Stimulated activated CD4-positive, alpha-beta T cell treated with anti-CD3 and anti-CD28 coated beads, Interleukin-2, amount 100 ng/mL, for 48 hours (primary cell): Measurements from ENCODE around the gene VHLL.
"Not testable (repeated sequence)": the region's sequence is repeated elsewhere in the genome, so short reads cannot be mapped to it uniquely, and the experiment has no call there.

Source experiments
- DNase-seq, 2 donors: peaks; one replicate each; pipeline ENCODE4 v3.0.0-alpha.2; 2020

VHLL gene

DNA sequence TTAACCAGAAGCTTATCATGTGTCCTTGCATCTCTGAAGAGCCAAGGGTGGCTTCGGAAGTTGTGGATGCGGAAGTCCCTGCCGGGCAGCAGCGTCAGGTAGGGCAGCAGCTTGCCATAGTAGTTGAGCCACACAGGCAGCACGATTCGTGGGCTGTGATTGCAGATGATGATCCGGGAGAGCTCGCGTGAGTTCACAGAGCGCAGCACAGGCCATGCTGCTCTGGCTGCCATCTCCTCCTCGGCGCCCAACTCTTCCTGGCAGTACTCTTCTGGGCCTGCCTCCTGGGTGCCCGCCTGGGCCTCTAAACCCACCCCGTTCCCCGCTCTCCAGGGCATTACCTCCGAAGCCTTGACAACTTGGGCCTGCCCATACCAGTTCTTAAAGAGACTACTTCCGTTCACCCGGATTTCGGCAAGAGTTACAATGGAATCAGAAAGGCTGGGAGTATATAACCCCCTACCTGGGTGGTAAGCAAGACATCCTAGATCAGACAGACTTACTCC is at the start of gene VHLL:
Gene VHLL (minus strand): TSS at position 456 of the 506 bp plus-strand sequence. CDS start 118 bp downstream, at position 338.
- DNase-seq = no peak

- no peak for DNase-seq
Measured at GRCh38 chr1:156347331-156347730, 48.2 kb upstream of the VHLL start.

GRCh38 chr1:156346636-156347035 is 47.5 kb upstream of the VHLL start:
- no peak for DNase-seq

GRCh38 chr1:156346035-156346434 is 46.9 kb upstream of the VHLL start:
- DNase-seq = not testable (repeated sequence)

- no peak for DNase-seq
Measured at GRCh38 chr1:156344409-156344808, 45.3 kb upstream of the VHLL start.

- DNase-seq = no peak
Measured at GRCh38 chr1:156342166-156342955, 43.3 kb upstream of the VHLL start.

DNA sequence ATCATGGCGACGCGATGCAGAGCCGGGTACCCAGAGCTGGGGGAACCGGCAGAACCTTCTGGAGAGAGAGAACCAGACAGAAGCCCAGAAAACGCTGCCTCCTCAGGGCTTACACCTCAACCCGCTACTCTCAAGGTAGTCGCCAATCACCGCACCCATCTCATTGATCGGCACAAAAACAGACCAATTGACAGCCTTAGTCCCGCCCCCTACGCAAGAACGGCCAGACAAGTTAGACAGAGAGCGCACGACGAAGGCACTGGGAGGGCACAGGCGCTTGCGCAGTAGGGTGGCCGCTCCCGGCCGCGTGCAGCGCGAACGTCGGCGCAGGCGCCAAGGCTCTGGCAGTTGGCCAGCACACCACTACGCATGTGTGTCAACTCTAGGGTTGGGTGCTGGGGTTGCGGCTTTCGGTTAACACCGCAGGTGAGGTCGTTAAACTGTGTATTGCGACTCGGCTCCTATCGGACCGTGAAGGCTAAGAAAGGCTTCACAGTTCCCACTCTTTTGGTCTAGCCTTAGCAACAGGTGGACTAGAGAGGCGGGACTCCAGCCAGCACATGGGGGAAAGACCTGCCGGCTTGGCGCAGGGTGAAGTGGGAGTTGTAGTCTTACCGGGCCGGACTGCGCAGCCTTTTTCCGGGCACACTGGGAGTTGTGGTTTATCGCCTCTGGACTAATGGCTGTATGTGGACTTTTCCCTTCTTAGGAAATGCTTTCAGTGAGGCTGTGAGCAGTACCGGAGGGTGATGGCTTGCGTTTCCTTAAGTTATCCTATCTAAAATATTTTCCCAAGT is 39.3 kb upstream of the VHLL start, which contains the start of the genes CCT3 and TSACC:
Gene CCT3 (minus strand): TSS at position 113 of the 797 bp plus-strand sequence. CDS start 108 bp downstream, at position 5.
Gene TSACC (plus strand): TSS at position 347 of the 797 bp plus-strand sequence. CDS start 1,232 bp downstream, outside the sequence.
- DNase-seq = peak; percentile 99 to 100

- no peak for DNase-seq
Measured at GRCh38 chr1:156337888-156338179, 38.7 kb upstream of the VHLL start.

DNA sequence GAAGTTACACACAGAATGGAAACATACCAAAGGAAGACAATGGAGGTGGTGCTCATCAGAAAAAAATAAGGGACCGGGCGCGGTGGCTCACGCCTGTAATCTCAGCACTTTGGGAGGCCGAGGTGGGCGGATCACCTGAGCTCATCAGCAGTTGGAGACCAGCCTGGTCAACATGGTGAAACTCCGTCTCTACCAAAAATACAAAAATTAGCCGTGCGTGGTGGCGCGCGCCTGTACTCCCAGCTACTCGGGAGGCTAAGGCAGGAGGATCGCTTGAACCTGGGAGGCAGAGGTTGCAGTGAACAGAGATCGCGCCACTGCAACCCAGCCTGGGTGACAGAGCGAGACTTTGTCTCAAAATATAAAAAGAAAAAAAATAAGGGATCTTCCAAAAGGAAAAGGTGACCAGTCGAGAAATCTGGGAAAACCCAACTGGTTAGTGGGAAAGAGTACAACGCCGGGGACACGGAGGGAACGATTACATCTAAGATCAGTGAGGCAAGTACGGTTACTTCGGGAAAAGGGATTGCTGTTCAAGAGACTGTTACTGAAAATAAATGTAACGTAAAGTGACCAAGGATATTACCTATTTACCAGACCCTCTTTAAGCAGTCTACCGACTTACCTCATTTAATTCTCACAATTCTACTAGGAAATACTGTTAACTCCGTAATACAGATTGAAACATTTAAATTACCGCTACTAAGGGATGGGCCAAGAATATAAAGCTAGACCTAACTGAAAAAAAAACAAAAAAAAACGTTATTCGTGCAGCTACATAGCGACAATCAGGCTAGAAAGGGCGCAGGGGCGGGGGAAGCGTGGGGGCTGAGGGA is 38.2 kb upstream of the VHLL start:
- DNase-seq = no peak

- DNase-seq = no peak
Measured at GRCh38 chr1:156336242-156336641, 37.1 kb upstream of the VHLL start.

DNA sequence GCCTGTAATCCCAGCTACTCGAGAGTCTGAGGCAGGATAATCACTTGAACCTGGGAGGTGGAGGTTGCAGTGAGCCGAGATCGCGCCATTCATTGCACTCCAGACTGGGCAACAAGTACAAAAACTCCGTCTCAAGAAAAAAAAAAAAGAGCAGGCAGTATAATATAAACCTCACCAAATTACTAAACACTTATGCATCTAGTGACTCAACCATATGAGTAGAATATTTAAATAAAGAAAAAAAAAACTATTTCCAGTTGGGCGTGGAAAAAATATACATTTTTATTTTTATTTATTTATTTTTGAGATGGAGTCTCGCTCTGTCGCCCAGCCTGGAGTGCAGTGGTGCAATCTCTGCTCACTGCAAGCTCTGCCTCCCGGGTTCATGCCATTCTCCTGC is 24.1 kb upstream of the VHLL start:
- not testable (repeated sequence) for DNase-seq

GRCh38 chr1:156320560-156320959 is 21.5 kb upstream of the VHLL start:
- no peak for DNase-seq

DNA sequence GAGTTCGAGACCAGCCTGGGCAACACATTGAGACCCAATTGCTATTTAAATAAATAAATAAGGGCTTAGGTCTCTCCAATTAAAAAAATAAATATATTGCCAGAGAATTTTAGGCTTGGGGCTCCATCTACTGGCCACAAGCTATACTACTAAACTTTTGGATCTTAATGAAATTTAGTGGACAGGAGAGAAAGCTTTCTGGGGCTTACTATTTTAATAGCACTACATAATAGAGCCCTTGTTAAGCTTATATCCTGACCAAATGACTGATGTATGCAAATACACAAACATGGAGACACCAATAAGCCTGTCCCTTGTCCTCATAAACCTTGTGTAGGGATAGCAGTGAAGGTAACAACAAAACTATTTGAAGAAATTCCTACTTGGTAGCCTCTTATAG is 20.6 kb upstream of the VHLL start:
- DNase-seq = no peak

GRCh38 chr1:156316909-156317308 is 17.8 kb upstream of the VHLL start:
- no peak for DNase-seq

DNA sequence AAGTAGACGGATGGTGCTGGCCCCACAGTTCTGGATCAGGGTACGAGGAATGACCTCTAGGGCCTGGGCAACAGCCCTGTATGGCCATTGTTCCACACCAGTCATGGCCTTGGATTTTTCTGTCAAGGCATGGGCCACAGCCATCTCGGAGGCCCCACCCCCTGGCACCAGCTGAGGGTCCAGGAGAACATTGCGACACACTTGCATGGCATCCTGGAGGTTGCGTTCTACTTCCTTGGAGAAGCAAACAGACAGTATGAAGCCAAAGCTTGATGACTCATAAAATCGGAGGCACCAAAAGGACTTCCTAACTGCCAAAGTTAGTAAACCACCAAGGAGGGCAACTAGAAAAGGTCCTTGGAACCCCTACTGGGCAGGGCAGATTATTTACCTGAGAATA is 11.9 kb upstream of the VHLL start:
- DNase-seq = no peak

- no peak for DNase-seq
Measured at GRCh38 chr1:156308078-156308477, 9.0 kb upstream of the VHLL start.

GRCh38 chr1:156305215-156305614 is 6.1 kb upstream of the VHLL start:
- DNase-seq = no peak

- no peak for DNase-seq
Measured at GRCh38 chr1:156303241-156303640, 4.1 kb upstream of the VHLL start.

- DNase-seq = peak; percentile 33 to 50
Measured at GRCh38 chr1:156295391-156295947, 3.6 kb downstream of the VHLL start, which contains the start of gene GLMP. Gene GLMP, minus strand, starts transcription at chr1:156295679. Its CDS starts 34 bp downstream, at chr1:156295645.

DNA sequence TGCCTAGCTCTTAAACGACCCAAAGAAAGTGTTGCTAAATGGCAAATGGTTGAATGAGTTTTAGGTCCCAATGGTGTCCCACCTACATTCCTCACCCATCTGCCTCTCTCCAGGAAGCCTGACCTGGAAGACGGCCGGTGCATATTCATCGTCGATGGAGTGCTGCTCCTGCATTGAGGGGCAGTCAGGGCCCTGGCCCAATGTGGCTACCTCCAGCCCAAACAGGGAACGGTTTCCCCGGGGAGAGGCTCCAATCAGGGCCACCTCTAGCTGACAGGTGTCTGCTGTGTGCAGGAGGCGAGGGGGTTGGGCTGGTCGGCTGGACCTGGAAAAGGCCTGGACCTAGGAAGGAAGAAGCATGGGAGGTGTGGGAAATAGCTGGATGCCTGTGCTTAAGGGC is 5.2 kb downstream of the VHLL start:
- DNase-seq = no peak

DNA sequence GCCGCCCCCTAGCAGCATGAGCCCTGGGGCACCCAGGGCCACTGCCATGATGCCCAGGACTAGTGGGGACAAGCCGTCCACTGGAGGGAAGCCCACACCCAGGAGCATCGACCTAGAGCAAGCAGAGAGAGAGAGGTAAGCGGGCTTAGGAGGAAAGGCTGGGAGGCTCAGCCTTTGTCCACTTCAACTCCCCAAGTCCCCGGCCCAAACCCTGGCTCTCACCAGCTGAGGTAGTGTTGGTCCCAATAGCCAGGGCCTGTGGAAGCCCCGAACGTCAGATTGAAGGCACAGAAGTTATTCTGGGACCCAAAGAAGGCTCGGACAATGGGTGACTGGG is 6.0 kb downstream of the VHLL start:
- DNase-seq = no peak

- no peak for DNase-seq
Measured at GRCh38 chr1:156291226-156292061, 7.7 kb downstream of the VHLL start.
